Sigmoid colon (tissue), 7 donors: Measurements from ENCODE around the gene CFAP97D2. TPM values are rescaled to one million over a fixed set of nuclear protein-coding genes. Genes with fewer than 3 reads are reported as not detected.

ENCODE experiments used
- DNase-seq: peaks from one replicate; pipeline ENCODE4 v3.0.0-alpha.2; 2019
- H3K27ac ChIP-seq, 4 donors: fragments of 200-600 bp; sonication (generic); one replicate each; pipeline ENCODE4 v1.5.1; 2016 to 2019; ENCODE audit warnings: mild to moderate bottlenecking in 1 of 4
- H3K27me3 ChIP-seq, 3 donors: fragments of 200-600 bp; sonication (generic); one replicate each; pipeline ENCODE4 v1.5.1; 2019; ENCODE audit warnings: mild to moderate bottlenecking in 1 of 3
- H3K36me3 ChIP-seq, 4 donors: fragments of 200-600 bp; sonication (generic); one replicate each; pipeline ENCODE4 v1.5.1; 2016 to 2019
- H3K4me1 ChIP-seq, 4 donors: fragments of 200-600 bp; sonication (generic); one replicate each; pipeline ENCODE4 v1.5.1; 2017 to 2019
- H3K4me3 ChIP-seq, 4 donors: fragments of 200-600 bp; sonication (generic); one replicate each; pipeline ENCODE4 v1.5.1; 2017 to 2019; ENCODE audit warnings: mild to moderate bottlenecking in 2 of 4, moderate library complexity in 1 of 4
- H3K9me3 ChIP-seq, 4 donors: fragments of 200-600 bp in 3 of 4; sonication (generic) in 3 of 4; one replicate each; pipeline versions ENCODE4 v1.5.1 to v1.6.1; 2013 to 2019
- EP300 ChIP-seq, 4 donors: sonication (generic); formaldehyde crosslinking; IDR thresholded peaks; one replicate each; pipeline ENCODE4 v1.6.1; 2017; ENCODE audit warnings: antibody characterized with exemption in 4 of 4
- POLR2A ChIP-seq, 2 donors: fragments of 450-650 bp; IDR thresholded peaks; one replicate each; pipeline ENCODE4 v1.6.1; 2016; ENCODE audit warnings: antibody characterized with exemption in 2 of 2, mild to moderate bottlenecking in 2 of 2, moderate library complexity in 2 of 2
- POLR2AphosphoS5 ChIP-seq, 4 donors: sonication (generic); formaldehyde crosslinking; IDR thresholded peaks; one replicate each; pipeline ENCODE4 v1.6.1; 2017; ENCODE audit warnings: antibody characterized with exemption in 4 of 4
- WGBS, 2 donors: extraction: QIAGEN DNeasy Blood & Tissue Kit; methylation state at CpG; one replicate each; pipeline ENCODE4 v1.1.7; 2013; 5-methylcytosine and 5-hydroxymethylcytosine counted together
- intact Hi-C: fragments of 100-400 bp; cut with DNase I; formaldehyde crosslinking; loops from one replicate; pipeline ENCODE4 v1.15.1; 2023
- polyA plus RNA-seq, 3 donors: library from polyadenylated mRNA; stranded (reverse); fragments of 200-250 nt; gene quantifications; one replicate each; pipeline ENCODE4 v1.2.3, GENCODE V29; 2013
- total RNA-seq, 4 donors: library from RNA; depleted of rRNA; stranded (reverse); fragments of >200 nt; gene quantifications; one replicate each; pipeline ENCODE4 v1.1.0, GENCODE V29; 2016
- TF ChIP-seq, protein P1 (sequence below), 4 experiments: fragments of 450-650 bp in 3 of 4; fragments of 200-600 bp in 1 of 4; IDR thresholded peaks; one replicate each; pipeline ENCODE4 v1.5.1; 2016 to 2019; ENCODE audit warnings: antibody characterized with exemption in 4 of 4, mild to moderate bottlenecking in 3 of 4, moderate library complexity in 2 of 4
- donor health status: healthy with polysubstance abuse.
- donor health status: Bipolar disorder and iron deficiency.
- donor health status: healthy.

Gene CFAP97D2
- total and polyA plus RNA-seq, 7 donors = 0.04 TPM; not detected in 6

GRCh38 chr13:114226699-114227323, 47.8 kb downstream of the CFAP97D2 start:
- Histone ChIP-seq H3K36me3 (no peaks in the 10 kb centered on the region), H3K4me3 (no peak overlapping the region), H3K27ac (peak overlapping the region in 2 of 4 donors; percentile 28 to 41), H3K4me1 (peaks cover 0 to 16% (median 13%) of the 10 kb centered on the region in 4 donors), H3K9me3 (no peaks in the 10 kb centered on the region), H3K27me3 (peaks cover 0 to 31% (median 19%) of the 10 kb centered on the region in 3 donors)
- WGBS, 2 donors = 5 to 7% methylated on average over 19 of the region's 19 CpGs
- intact Hi-C loops = loop anchor here (1.0 to 5.0 kb wide), 5 partner anchors 95 to 410 kb away; partner anchors contain the start of gene RASA3
- TF ChIP-seq POLR2AphosphoS5 (IDR thresholded peaks at IDR 0.05) (peak in 1 of 4 donors; percentile 9), POLR2A (IDR thresholded peaks at IDR 0.05) (no peak), EP300 (IDR thresholded peaks at IDR 0.05) (no peak)
- TF ChIP-seq, protein P1, sequence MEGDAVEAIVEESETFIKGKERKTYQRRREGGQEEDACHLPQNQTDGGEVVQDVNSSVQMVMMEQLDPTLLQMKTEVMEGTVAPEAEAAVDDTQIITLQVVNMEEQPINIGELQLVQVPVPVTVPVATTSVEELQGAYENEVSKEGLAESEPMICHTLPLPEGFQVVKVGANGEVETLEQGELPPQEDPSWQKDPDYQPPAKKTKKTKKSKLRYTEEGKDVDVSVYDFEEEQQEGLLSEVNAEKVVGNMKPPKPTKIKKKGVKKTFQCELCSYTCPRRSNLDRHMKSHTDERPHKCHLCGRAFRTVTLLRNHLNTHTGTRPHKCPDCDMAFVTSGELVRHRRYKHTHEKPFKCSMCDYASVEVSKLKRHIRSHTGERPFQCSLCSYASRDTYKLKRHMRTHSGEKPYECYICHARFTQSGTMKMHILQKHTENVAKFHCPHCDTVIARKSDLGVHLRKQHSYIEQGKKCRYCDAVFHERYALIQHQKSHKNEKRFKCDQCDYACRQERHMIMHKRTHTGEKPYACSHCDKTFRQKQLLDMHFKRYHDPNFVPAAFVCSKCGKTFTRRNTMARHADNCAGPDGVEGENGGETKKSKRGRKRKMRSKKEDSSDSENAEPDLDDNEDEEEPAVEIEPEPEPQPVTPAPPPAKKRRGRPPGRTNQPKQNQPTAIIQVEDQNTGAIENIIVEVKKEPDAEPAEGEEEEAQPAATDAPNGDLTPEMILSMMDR (IDR thresholded peaks at IDR 0.05) = peak; percentile 86 to 99 (median 98)
- peak; percentile 93 for DNase-seq

DNA sequence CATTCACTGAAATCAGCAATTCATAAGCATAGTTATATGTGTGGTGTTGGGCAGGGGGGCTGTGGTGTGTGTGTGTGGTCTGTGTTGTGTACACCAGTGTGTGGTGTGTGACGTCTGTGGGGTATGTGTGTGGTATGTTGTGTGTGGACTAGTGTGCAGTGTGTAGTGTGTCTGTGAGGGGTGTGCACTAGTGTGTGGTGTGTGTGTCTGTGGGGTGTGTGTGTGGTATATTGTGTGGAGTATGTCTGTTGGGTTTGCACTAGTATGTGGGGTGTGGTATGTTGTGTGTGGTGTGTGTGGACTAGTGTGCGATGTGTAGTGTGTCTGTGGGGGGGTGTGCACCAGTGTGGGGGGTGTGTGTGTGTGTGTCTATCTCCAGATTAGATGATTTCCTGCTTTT, 48.5 kb downstream of the CFAP97D2 start:
- TF ChIP-seq POLR2A (IDR thresholded peaks at IDR 0.05) = no peak
- no peak for TF ChIP-seq POLR2AphosphoS5 (IDR thresholded peaks at IDR 0.05)
- TF ChIP-seq, protein P1 (IDR thresholded peaks at IDR 0.05) = no peak
- no peak for TF ChIP-seq EP300 (IDR thresholded peaks at IDR 0.05)
- WGBS, 2 donors = 89 to 92% methylated on average over 2 of the region's 2 CpGs
- no peak for DNase-seq
- H3K9me3 ChIP-seq = no peaks in the 10 kb centered on the region
- no peaks in the 10 kb centered on the region for H3K36me3 ChIP-seq
- intact Hi-C loops = loop anchor here (2.0 to 5.0 kb wide), 4 partner anchors 95 to 411 kb away; partner anchors contain the start of gene RASA3
- H3K4me3 ChIP-seq = no peak overlapping the region
- H3K27me3 ChIP-seq = peaks cover 0 to 31% (median 19%) of the 10 kb centered on the region in 3 donors
- H3K4me1 ChIP-seq = peaks cover 0 to 16% (median 13%) of the 10 kb centered on the region in 4 donors
- no peak overlapping the region for H3K27ac ChIP-seq

DNA sequence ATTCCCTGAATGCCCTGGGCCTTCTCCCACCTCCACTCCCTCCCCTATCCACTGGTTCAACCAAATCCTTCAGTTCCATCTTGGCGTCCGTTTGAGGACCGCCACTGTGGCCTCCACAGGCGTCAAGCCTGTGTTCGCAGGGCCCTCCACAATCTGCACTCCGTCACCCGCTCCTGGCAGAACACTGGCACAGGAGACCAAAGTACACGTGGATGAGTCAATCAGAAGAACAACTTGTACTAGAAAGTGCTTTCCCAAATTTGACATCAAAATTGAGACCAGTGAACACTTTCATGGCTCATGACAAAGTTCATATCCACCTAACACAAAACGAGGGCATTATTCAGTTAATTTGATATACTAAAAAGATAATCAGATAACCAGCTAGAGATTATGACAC, 49.1 kb downstream of the CFAP97D2 start:
- H3K9me3 ChIP-seq = no peaks in the 10 kb centered on the region
- no peak for DNase-seq
- peaks cover 0 to 31% (median 19%) of the 10 kb centered on the region in 3 donors for H3K27me3 ChIP-seq
- peaks cover 0 to 16% (median 13%) of the 10 kb centered on the region in 4 donors for H3K4me1 ChIP-seq
- 74 to 84% methylated on average over 9 of the region's 9 CpGs for WGBS, 2 donors
- no peak overlapping the region for H3K4me3 ChIP-seq
- no peak for TF ChIP-seq POLR2A (IDR thresholded peaks at IDR 0.05)
- intact Hi-C loops = loop anchor here (5.0 kb wide), 3 partner anchors 96 to 201 kb away; partner anchors contain the start of gene RASA3
- H3K36me3 ChIP-seq = no peaks in the 10 kb centered on the region
- H3K27ac ChIP-seq = no peak overlapping the region

GRCh38 chr13:114229506-114229905, 50.4 kb downstream of the CFAP97D2 start:
- no peak for TF ChIP-seq POLR2A (IDR thresholded peaks at IDR 0.05)
- TF ChIP-seq POLR2AphosphoS5 (IDR thresholded peaks at IDR 0.05) = no peak
- H3K27ac ChIP-seq = no peak overlapping the region
- H3K4me3 ChIP-seq = no peak overlapping the region
- H3K4me1 ChIP-seq = peaks cover 0 to 19% (median 16%) of the 10 kb centered on the region in 4 donors
- no peaks in the 10 kb centered on the region for H3K9me3 ChIP-seq
- no peaks in the 10 kb centered on the region for H3K36me3 ChIP-seq
- WGBS, 2 donors = 65 to 67% methylated on average over 4 of the region's 4 CpGs
- no peak for DNase-seq
- intact Hi-C loops = loop anchor here (5.0 kb wide), 3 partner anchors 97 to 202 kb away; partner anchors contain the start of gene RASA3
- H3K27me3 ChIP-seq = peaks cover 0 to 31% (median 19%) of the 10 kb centered on the region in 3 donors

- no peak for TF ChIP-seq POLR2A (IDR thresholded peaks at IDR 0.05)
- no peak for TF ChIP-seq POLR2AphosphoS5 (IDR thresholded peaks at IDR 0.05)
- TF ChIP-seq, protein P1 (IDR thresholded peaks at IDR 0.05) = no peak
- no peak for TF ChIP-seq EP300 (IDR thresholded peaks at IDR 0.05)
- Histone ChIP-seq H3K9me3 (no peaks in the 10 kb centered on the region), H3K4me1 (peaks cover 0 to 19% (median 16%) of the 10 kb centered on the region in 4 donors), H3K27ac (no peak overlapping the region), H3K27me3 (peaks cover 0 to 31% (median 19%) of the 10 kb centered on the region in 3 donors), H3K36me3 (no peaks in the 10 kb centered on the region), H3K4me3 (no peak overlapping the region)
- no peak for DNase-seq
- intact Hi-C loops = no loop called here
- WGBS, 2 donors = 47 to 55% methylated on average over 7 of the region's 7 CpGs
Measured at GRCh38 chr13:114230117-114230516, 51.1 kb downstream of the CFAP97D2 start.
